ENCODE results near the gene ATP10A.

DNA sequence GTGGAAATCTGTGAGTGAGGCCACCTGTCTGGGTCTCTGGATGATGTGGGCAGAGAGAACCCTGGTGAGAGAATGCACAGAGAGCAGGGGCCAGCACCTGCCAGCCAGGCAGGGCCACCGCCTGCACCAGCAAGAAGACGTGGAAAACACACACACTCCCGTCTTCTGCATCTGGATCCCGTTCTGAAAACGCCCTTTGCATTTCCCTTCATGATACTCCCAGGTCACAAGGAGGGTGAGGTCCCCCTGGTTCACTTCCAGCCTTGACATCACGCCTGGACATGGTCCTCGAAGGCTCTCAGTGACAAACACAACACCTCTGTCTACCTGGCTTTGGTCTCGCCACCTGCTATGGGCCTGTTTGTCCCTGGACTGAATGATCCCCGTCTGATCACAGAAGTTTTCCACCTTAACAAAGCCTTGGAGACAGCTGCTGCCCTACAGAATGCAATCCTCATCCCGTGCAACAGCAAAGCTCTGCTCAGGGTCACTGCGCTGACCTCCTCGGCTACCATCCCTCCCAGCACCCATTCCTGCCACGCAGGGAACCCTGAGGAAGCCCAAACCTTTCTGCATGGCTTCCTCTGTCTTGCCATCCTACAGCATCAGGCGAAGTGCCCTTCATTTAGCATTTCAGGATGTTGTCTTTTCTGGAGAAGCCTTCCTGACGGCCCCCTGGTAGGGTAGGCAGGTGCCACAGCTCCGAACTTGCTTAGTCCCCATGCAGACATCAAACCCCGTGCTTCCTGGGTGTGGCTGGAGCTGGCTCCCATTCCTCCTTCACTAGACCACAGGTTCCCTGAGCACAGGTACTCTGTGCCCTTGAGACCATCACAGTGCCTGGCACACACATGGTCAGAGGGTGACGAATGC, 122.5 kb downstream of the ATP10A start:
- TF ChIP-seq SIX5 (IDR thresholded peaks at IDR 0.05; ENCODE audit: low read depth, low read length) = no peak
- TF ChIP-seq, protein P1, sequence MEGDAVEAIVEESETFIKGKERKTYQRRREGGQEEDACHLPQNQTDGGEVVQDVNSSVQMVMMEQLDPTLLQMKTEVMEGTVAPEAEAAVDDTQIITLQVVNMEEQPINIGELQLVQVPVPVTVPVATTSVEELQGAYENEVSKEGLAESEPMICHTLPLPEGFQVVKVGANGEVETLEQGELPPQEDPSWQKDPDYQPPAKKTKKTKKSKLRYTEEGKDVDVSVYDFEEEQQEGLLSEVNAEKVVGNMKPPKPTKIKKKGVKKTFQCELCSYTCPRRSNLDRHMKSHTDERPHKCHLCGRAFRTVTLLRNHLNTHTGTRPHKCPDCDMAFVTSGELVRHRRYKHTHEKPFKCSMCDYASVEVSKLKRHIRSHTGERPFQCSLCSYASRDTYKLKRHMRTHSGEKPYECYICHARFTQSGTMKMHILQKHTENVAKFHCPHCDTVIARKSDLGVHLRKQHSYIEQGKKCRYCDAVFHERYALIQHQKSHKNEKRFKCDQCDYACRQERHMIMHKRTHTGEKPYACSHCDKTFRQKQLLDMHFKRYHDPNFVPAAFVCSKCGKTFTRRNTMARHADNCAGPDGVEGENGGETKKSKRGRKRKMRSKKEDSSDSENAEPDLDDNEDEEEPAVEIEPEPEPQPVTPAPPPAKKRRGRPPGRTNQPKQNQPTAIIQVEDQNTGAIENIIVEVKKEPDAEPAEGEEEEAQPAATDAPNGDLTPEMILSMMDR (IDR thresholded peaks at IDR 0.05; ENCODE audit: control extremely low read depth in 1 of 3, insufficient read depth in 1 of 3, low read depth in 1 of 3, low read length in 3 of 3) = no peak
- no peak for TF ChIP-seq RBBP5 (IDR thresholded peaks at IDR 0.05; ENCODE audit: borderline replicate concordance, low read depth, low read length)
- no peak for TF ChIP-seq CREB1 (IDR thresholded peaks at IDR 0.05)
- no peak for TF ChIP-seq YY1 (IDR thresholded peaks at IDR 0.05; ENCODE audit: low read depth, low read length)
- no peak for TF ChIP-seq POLR2A (IDR thresholded peaks at IDR 0.05; ENCODE audit: control extremely low read depth in 1 of 2, low read depth in 2 of 2, low read length in 2 of 2)
- no peak for TF ChIP-seq SUZ12 (IDR thresholded peaks at IDR 0.05; ENCODE audit: low read length)
- no peak for TF ChIP-seq PHF8 (conservative IDR thresholded peaks at IDR 0.05; ENCODE audit: low read depth, low read length)
- no peak for TF ChIP-seq TEAD4 (IDR thresholded peaks at IDR 0.05; ENCODE audit: low read depth, low read length)
- no peak for TF ChIP-seq BACH1 (IDR thresholded peaks at IDR 0.05; ENCODE audit: low read length)
- TF ChIP-seq, protein P2, sequence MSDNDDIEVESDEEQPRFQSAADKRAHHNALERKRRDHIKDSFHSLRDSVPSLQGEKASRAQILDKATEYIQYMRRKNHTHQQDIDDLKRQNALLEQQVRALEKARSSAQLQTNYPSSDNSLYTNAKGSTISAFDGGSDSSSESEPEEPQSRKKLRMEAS (IDR thresholded peaks at IDR 0.05) = no peak

All from H1 (cell line).